AG04449 (cell line): ENCODE results near the gene ARIH1.

Experiments
- CTCF ChIA-PET: fragments of 350-600 bp; formaldehyde crosslinking; extraction: SDS; loops from one replicate; lab custom pipeline; 2021; ENCODE audit warnings: antibody characterized with exemption; lab: Yijun Ruan, JAX
- POLR2A ChIA-PET: fragments of 400-600, 350-600 bp; formaldehyde crosslinking; extraction: SDS; loops from one replicate; lab custom pipeline; 2020; ENCODE audit warnings: antibody characterized with exemption, inconsistent platforms; lab: Yijun Ruan, JAX
- DNase-seq: peaks from one replicate; pipeline ENCODE4 v3.0.0-alpha.2; 2010; ENCODE audit warnings: low read depth, low spot score
- H3K4me3 ChIP-seq: 2 replicates; pipeline ENCODE4 v1.5.1; 2011; ENCODE audit warnings: low read depth, mild to moderate bottlenecking, control low read depth, low read length
- CTCF ChIP-seq: IDR thresholded peaks from one replicate; pipeline ENCODE4 v1.5.1; 2011; ENCODE audit warnings: mild to moderate bottlenecking, moderate library complexity, low read length, control low read depth, inconsistent platforms; ENCODE audit not compliant: insufficient read depth; ENCODE audit errors: missing control alignments

The ARIH1 gene

GRCh38 chr15:72491768-72492167 lies 17.6 kb downstream of the ARIH1 start:
- POLR2A ChIA-PET: interaction anchor here (0.7 kb wide), 1 partner anchor 15 kb away, joined by 3 read pairs; no protein-coding TSS in a partner anchor
- H3K4me3 ChIP-seq: no peak overlapping the region
- DNase-seq: peak; percentile 44
- CTCF ChIA-PET: interaction anchor here (1.4 to 3.5 kb wide), 2 partner anchors 14 to 18 kb away, joined by 3 to 10 read pairs; no protein-coding TSS in a partner anchor
- TF ChIP-seq CTCF: no peak

GRCh38 chr15:72492733-72493132 lies 18.6 kb downstream of the ARIH1 start:
- DNase-seq: no peak
- CTCF ChIA-PET: interaction anchor here (0.8 to 3.5 kb wide), 6 partner anchors 11 to 107 kb away, joined by 3 to 10 read pairs (median 3); no protein-coding TSS in a partner anchor
- POLR2A ChIA-PET: interaction anchor here (0.5 kb wide), 1 partner anchor 117 kb away, joined by 3 read pairs; the partner anchor contains the start of gene HEXA
- H3K4me3 ChIP-seq: no peak overlapping the region
- no peak for TF ChIP-seq CTCF

- ChIA-PET CTCF (interaction anchor here (0.8 to 3.5 kb wide), 5 partner anchors 11 to 106 kb away, joined by 3 to 10 read pairs (median 3); no protein-coding TSS in a partner anchor), POLR2A (no interaction called here)
- no peak for DNase-seq
- H3K4me3 ChIP-seq: no peak overlapping the region
- no peak for TF ChIP-seq CTCF
Observed at GRCh38 chr15:72493220-72493619, 19.1 kb downstream of the ARIH1 start.

GRCh38 chr15:72495007-72495406 lies 20.9 kb downstream of the ARIH1 start:
- no peak for TF ChIP-seq CTCF
- CTCF ChIA-PET: no interaction called here

GRCh38 chr15:72496783-72497182 lies 22.7 kb downstream of the ARIH1 start:
- DNase-seq: no peak
- ChIA-PET CTCF (no interaction called here), POLR2A (no interaction called here)
- no peak for TF ChIP-seq CTCF
- no peak overlapping the region for H3K4me3 ChIP-seq

More at GRCh38 chr15:72495007-72495406, 20.9 kb downstream of the ARIH1 start:
- no peak for DNase-seq
- no peak overlapping the region for H3K4me3 ChIP-seq
- POLR2A ChIA-PET: interaction anchor here (1.2 kb wide), 1 partner anchor 21 kb away, joined by 5 read pairs; no protein-coding TSS in a partner anchor

- ChIA-PET POLR2A (no interaction called here), CTCF (interaction anchor here (1.2 kb wide), 1 partner anchor 12 kb away, joined by 3 read pairs; no protein-coding TSS in a partner anchor)
- DNase-seq: no peak
- H3K4me3 ChIP-seq: no peak overlapping the region
- TF ChIP-seq CTCF: no peak
Observed at GRCh38 chr15:72497402-72497801, 23.3 kb downstream of the ARIH1 start.
